ENCODE data around the gene SPATS2.

DNA sequence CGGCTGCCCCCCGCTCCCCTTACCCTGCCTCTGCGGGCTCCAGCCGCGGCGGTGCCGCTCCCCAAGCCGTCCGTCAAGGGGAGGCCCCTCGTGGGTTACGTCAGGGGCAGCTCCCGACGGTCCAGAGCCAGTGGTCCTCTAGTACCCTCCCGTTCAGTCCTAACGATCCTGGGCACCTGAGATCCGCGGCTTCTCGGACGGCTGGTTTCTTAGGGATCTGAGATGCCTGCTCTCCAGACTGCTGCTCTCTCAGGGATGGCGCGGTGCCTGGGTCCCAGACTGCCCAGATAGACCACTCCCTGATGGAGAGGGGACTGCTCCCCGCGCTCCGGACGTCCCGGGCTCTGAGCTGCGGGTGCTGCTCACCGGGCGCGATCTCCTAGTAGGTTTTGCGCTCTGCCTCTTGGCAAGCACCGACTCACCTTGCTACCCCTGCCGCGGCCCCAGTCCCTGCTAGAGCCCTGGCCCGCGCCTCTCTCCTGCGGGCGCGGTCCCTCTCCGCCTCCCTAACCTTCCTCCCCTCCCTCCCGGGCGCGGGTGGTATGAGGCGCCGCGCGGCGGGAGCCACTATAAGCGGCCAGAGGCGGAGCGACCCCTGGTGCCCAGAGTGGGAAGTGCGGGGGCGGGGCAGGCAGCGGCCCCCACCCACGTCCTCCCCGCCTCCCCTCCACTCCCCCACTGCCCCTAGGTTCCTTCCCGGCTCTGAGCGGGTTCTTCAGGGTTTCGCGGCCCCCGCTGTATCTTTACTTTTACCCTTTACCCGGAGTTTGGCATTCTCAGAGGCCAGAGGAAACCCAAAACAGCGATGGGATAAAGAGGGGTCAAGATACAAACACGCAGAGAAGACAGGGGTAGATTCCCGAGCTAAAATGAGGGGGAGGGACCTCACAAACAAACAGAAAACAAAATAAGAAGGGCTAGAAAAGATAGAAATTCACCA is 30.3 kb upstream of the SPATS2 start, which contains the start of gene C1QL4:
- TF ChIP-seq, protein P1, sequence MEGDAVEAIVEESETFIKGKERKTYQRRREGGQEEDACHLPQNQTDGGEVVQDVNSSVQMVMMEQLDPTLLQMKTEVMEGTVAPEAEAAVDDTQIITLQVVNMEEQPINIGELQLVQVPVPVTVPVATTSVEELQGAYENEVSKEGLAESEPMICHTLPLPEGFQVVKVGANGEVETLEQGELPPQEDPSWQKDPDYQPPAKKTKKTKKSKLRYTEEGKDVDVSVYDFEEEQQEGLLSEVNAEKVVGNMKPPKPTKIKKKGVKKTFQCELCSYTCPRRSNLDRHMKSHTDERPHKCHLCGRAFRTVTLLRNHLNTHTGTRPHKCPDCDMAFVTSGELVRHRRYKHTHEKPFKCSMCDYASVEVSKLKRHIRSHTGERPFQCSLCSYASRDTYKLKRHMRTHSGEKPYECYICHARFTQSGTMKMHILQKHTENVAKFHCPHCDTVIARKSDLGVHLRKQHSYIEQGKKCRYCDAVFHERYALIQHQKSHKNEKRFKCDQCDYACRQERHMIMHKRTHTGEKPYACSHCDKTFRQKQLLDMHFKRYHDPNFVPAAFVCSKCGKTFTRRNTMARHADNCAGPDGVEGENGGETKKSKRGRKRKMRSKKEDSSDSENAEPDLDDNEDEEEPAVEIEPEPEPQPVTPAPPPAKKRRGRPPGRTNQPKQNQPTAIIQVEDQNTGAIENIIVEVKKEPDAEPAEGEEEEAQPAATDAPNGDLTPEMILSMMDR (IDR thresholded peaks at IDR 0.05) = no peak
- TF ChIP-seq POLR2A (IDR thresholded peaks at IDR 0.05) = no peak

Data from lower leg skin (tissue), 3 donors.